T-helper 17 cell (primary cell): ENCODE measurements around the gene FHIT. TPM values are rescaled to one million over a fixed set of nuclear protein-coding genes. Genes with fewer than 3 reads are reported as not detected.

ENCODE experiments used
- ATAC-seq: fragments of 150-1000 bp; cut with Tn5 transposase; 2 replicates; pipeline ENCODE4 v1.10.0; 2021; ENCODE audit warnings: mild to moderate bottlenecking, moderate library complexity
- DNase-seq, 3 donors: peaks; one replicate each; pipeline versions ENCODE4 v3.0.0 to v3.0.0-alpha.2; 2020 to 2021
- H3K9me3 ChIP-seq: one replicate; pipeline ENCODE4 v1.7.0; 2013; ENCODE audit warnings: low read length, mild to moderate bottlenecking; ENCODE audit not compliant: control insufficient read depth, poor library complexity, severe bottlenecking
- H3K27ac Mint-ChIP-seq: one replicate; pipeline ENCODE4 v1.8.0; 2022; ENCODE audit warnings: mild to moderate bottlenecking, moderate library complexity, mixed read lengths
- H3K27me3 Mint-ChIP-seq: one replicate; pipeline ENCODE4 v1.8.0; 2022; ENCODE audit warnings: mixed read lengths
- H3K36me3 Mint-ChIP-seq: one replicate; pipeline ENCODE4 v1.8.0; 2022; ENCODE audit warnings: low read depth, mixed read lengths
- H3K4me1 Mint-ChIP-seq: one replicate; pipeline ENCODE4 v1.8.0; 2022; ENCODE audit warnings: mild to moderate bottlenecking, mixed read lengths
- H3K4me3 Mint-ChIP-seq: one replicate; pipeline ENCODE4 v1.8.0; 2022; ENCODE audit warnings: mild to moderate bottlenecking, moderate library complexity, mixed read lengths
- total RNA-seq, 4 donors: library from RNA in 2 of 4; stranded (reverse) in 2 of 4; gene quantifications; one replicate each; pipeline ENCODE4 v1.2.3 and lab custom pipeline; 2022 to 2026

FHIT gene
- total RNA-seq, 2 donors from 2014 or later: 18.8 to 28.6 TPM

DNA sequence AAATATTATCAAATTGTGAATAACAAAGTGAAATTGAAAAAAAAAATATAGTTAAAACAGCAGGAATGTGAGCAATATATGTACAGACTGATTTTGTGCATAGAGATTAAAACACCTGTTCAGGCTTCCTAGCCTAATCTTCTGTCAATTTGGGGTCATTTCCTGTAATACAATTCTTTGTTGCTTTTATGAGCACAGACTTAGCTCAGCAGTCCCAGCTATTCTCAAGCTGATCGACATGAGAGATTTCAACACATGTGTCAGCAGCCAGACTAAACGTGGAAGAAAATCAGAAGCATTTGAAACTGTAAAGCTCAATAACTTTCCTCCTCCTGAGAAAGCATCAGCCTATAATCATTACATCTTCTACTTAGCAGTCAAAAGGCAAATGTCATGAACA, 1.6 kb upstream of the FHIT start:
- no peak overlapping the region for H3K4me3 Mint-ChIP-seq

DNA sequence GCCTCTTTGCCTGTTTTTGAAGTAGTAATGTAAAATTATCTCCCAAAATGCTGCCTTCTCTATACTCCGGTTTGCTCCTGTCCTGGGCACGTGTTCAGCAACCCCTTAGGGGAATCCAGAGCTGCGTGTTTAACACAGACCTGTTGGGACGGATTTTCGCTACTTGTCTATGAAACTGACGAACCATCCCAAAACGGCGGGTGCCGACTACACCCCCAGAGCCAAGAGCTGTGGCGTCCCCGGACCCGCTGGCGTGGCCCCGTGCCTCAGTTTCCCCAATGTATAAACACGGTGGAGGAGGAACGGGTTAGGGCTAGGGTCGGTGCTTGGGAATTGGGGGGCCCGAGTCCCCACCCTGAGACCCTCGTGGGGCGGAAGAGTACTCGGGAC, 473 bp downstream of the FHIT start:
- H3K36me3 Mint-ChIP-seq: peaks cover 2% of the 10 kb centered on the region
- no peak for ATAC-seq

More for the DNA sequence above, 1.6 kb upstream of the FHIT start:
- H3K27ac Mint-ChIP-seq: no peak overlapping the region
- H3K36me3 Mint-ChIP-seq: no peaks in the 10 kb centered on the region
- no peaks in the 10 kb centered on the region for H3K9me3 ChIP-seq
- no peak for ATAC-seq
- DNase-seq: no peak
- peaks cover 27% of the 10 kb centered on the region for H3K27me3 Mint-ChIP-seq
- H3K4me1 Mint-ChIP-seq: peaks cover 16% of the 10 kb centered on the region

DNA sequence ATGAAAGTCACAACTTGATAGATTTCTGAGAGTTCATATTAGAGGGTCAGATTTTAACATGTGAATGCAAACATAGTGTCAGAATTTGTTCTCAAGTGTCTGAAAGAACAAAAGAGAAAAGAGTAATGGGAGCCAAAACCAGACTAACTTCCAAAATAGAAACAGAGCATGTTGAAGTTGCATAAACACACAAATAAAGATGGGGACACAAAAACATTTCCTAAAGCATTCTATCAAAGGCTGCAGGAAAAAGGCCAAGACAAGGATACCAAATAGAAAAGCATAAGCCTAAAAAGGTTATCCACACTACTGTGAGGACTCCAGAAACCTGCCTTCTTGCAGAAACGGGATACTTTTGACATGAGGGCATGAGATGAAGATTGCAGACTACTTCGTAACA, 2.8 kb downstream of the FHIT start:
- ATAC-seq (no peak), DNase-seq (no peak)
- H3K9me3 ChIP-seq: no peaks in the 10 kb centered on the region
- Mint-ChIP-seq H3K36me3 (peaks cover 5% of the 10 kb centered on the region), H3K27ac (no peak overlapping the region), H3K27me3 (peaks cover 38% of the 10 kb centered on the region), H3K4me1 (peaks cover 16% of the 10 kb centered on the region), H3K4me3 (no peak overlapping the region)

More for the DNA sequence above, 473 bp downstream of the FHIT start:
- Mint-ChIP-seq H3K4me1 (peaks cover 16% of the 10 kb centered on the region), H3K27me3 (peaks cover 27% of the 10 kb centered on the region), H3K27ac (peak overlapping the region; percentile 87), H3K4me3 (peak overlapping the region; percentile 92)
- DNase-seq: no peak
- no peaks in the 10 kb centered on the region for H3K9me3 ChIP-seq

DNA sequence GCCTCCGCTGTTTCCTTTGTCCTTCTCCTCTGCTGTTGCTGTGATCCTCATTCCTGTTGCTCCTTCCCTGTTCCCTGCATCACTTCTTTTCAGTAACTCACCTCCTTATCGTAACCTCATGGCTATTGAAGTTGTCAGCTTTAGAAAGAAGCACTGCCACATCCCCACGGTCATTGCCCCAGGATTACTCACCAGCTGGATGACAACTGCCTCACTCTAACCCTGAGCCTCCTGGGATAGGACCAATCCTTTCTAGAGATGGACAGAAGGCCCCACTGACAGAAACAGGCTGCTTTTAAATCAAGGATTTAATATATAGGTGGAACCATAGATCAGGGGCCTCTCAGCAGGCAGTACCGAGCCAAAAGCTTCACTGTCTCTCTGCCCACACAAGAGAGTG, 4.1 kb downstream of the FHIT start:
- H3K27me3 Mint-ChIP-seq: peaks cover 28% of the 10 kb centered on the region
- H3K4me3 Mint-ChIP-seq: no peak overlapping the region
- H3K4me1 Mint-ChIP-seq: peaks cover 15% of the 10 kb centered on the region
- peaks cover 5% of the 10 kb centered on the region for H3K36me3 Mint-ChIP-seq
- H3K9me3 ChIP-seq: no peaks in the 10 kb centered on the region
- ATAC-seq (no peak), DNase-seq (no peak)
- no peak overlapping the region for H3K27ac Mint-ChIP-seq

DNA sequence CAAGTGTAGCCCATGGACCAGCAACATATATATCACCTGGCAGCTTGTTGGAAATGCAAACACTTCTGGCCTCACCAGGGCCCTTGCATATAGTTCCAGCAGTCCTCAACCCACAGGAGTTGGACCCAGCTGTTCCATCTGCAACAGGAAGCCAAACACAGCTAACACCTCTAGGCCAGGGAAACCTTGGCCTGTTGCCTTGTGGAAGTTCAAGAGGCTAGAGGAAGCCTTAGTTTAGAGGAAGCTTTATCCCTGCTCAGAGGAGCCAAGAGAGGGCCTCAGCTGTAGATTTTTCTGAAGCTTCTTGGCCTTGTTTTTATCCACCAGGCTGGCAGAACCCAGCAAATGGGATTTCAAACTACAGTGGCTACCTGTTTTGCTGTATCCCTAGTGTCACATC, 11.4 kb downstream of the FHIT start:
- H3K9me3 ChIP-seq: no peaks in the 10 kb centered on the region
- H3K4me1 Mint-ChIP-seq: no peaks in the 10 kb centered on the region
- H3K36me3 Mint-ChIP-seq: peaks cover 3% of the 10 kb centered on the region
- H3K4me3 Mint-ChIP-seq: no peak overlapping the region
- peaks cover 17% of the 10 kb centered on the region for H3K27me3 Mint-ChIP-seq
- DNase-seq: no peak
- no peak overlapping the region for H3K27ac Mint-ChIP-seq
- no peak for ATAC-seq

DNA sequence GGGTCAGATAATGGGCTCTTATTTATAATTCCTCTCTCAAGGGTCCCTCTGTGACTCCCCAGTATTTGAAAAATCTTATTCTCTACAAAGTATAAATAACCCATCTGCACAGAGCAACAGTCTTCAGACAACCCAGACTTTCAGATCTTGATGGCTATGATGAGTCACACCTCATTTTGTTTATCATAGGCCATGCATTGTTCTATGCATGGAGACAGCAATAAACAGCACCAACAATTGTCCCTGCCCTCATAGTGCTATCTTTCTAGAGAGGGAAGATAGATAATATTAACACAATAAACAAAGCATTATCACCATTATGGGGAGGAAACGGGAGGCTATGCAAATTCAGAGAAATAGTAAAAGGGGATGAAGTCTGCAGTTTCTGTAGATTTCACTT, 13.4 kb downstream of the FHIT start:
- H3K4me3 Mint-ChIP-seq: no peak overlapping the region
- ATAC-seq: no peak
- no peaks in the 10 kb centered on the region for H3K36me3 Mint-ChIP-seq
- DNase-seq: no peak
- no peaks in the 10 kb centered on the region for H3K4me1 Mint-ChIP-seq
- no peaks in the 10 kb centered on the region for H3K27me3 Mint-ChIP-seq
- no peaks in the 10 kb centered on the region for H3K9me3 ChIP-seq
- H3K27ac Mint-ChIP-seq: no peak overlapping the region

DNA sequence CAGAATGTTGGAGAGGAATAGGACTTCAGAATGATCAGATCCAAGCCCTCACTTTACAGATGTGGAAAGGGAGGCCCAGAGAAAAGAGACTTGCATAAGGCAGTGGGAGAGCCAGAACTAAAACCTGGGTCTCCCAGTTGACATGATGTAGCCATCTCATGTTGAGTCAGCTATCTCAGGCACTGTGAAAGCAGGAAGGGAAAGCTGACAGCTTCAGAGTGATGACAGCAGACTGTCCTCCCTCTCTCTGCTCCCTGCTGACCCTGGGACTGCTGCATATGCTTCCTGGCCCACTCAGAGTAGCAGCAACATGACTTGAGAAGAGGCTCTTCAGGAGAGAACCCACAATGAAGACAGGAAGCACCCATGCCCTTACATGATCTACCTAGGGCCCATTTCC, 14.7 kb downstream of the FHIT start:
- peaks cover 1% of the 10 kb centered on the region for H3K36me3 Mint-ChIP-seq
- no peak overlapping the region for H3K4me3 Mint-ChIP-seq
- H3K27me3 Mint-ChIP-seq: no peaks in the 10 kb centered on the region

DNA sequence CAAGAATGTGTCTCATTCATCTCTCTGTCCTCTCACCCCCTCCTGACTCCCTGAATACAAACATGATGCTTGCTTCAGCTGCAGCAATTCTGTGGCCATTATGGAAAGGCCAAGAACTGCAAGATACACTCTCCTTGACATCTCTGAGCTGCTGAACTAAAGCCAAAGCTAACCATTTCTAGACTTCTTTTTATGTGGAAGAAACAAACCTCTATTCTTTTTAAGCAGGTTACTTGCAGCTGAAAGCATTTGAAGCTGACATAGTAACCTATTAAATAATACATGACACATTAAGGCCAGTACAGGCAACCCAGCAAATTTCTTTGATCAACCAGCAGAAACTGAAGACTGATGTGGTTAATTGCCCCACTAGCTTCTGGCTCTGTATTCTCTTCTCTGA, 17.5 kb downstream of the FHIT start:
- peaks cover 4% of the 10 kb centered on the region for H3K36me3 Mint-ChIP-seq
- ATAC-seq (no peak), DNase-seq (no peak)
- no peaks in the 10 kb centered on the region for H3K27me3 Mint-ChIP-seq
- no peak overlapping the region for H3K27ac Mint-ChIP-seq
- no peaks in the 10 kb centered on the region for H3K9me3 ChIP-seq
- H3K4me1 Mint-ChIP-seq: no peaks in the 10 kb centered on the region
- no peak overlapping the region for H3K4me3 Mint-ChIP-seq

More for the DNA sequence above, 14.7 kb downstream of the FHIT start:
- no peak for ATAC-seq
- Mint-ChIP-seq H3K4me1 (no peaks in the 10 kb centered on the region), H3K27ac (no peak overlapping the region)
- no peaks in the 10 kb centered on the region for H3K9me3 ChIP-seq
- DNase-seq: no peak

DNA sequence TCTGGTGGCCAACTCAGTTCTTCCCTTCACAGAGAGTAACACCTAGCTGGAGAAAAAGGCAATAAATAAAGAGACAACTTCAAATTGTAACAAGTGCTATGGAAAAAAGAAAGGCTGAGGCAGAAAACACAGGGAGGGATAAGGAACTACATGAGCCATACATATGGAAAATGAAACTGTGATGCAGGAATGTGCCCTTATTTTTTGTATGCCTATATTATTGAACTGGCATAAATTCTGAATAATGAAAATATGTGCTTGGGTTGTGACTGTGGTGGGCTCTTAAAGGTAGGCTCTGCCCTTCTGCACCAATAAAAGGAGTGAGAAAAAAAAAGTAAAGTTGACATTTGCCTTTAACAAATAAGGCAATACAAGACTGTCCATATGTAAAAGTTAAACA, 19.6 kb downstream of the FHIT start:
- Mint-ChIP-seq H3K4me3 (no peak overlapping the region), H3K4me1 (no peaks in the 10 kb centered on the region), H3K27me3 (no peaks in the 10 kb centered on the region), H3K36me3 (peaks cover 4% of the 10 kb centered on the region), H3K27ac (no peak overlapping the region)
- ATAC-seq: no peak
- H3K9me3 ChIP-seq: no peaks in the 10 kb centered on the region
- no peak for DNase-seq

DNA sequence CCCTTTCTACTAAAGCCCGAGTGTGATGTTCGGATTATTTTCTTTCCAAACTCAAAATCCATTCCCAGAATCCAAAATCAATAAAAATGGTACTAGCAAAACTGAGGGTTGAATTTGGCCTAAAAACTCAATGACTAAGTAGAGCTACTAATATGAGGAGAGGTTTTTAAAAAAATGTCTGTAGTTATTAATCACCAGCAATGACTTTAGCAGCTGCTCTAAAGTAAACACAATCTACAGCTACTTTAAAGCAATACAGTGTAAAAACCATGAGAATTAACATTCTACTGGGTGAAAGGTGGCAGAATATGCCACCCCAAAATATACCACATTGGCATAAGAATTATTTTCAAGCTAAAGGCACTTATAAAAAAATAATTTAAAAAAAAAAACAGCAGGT, 23.5 kb downstream of the FHIT start:
- ATAC-seq (no peak), DNase-seq (no peak)
- Mint-ChIP-seq H3K4me1 (no peaks in the 10 kb centered on the region), H3K27me3 (no peaks in the 10 kb centered on the region), H3K36me3 (peaks cover 4% of the 10 kb centered on the region), H3K4me3 (no peak overlapping the region), H3K27ac (no peak overlapping the region)
- H3K9me3 ChIP-seq: no peaks in the 10 kb centered on the region

DNA sequence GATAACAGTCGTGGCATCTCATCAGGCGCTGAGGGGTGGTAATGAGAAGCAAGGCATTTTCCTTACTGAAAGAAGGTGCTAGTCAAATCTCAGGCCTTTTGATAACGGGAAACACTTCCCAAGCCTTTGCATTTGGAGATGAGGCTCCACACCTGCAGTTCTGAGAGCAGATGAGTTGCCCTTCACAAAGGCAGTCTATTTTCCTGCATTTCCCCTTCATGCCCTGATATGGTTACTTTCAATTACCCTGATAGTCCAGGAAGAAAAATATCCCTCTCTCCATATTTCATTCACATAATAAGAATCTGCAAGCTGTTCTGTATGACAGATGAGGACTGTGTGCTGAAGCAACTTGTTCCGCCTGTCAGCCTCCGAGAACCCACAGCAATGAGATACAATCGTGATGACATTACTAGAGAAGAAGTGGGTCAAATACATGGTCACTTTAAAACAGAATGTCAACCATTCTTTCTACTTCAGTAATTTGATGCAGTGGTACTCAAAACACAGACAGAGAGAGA, 25.0 kb downstream of the FHIT start:
- H3K4me3 Mint-ChIP-seq: no peak overlapping the region
- no peaks in the 10 kb centered on the region for H3K4me1 Mint-ChIP-seq
- DNase-seq: no peak
- H3K36me3 Mint-ChIP-seq: no peaks in the 10 kb centered on the region
- H3K27me3 Mint-ChIP-seq: no peaks in the 10 kb centered on the region
- no peak overlapping the region for H3K27ac Mint-ChIP-seq
- ATAC-seq: no peak
- no peaks in the 10 kb centered on the region for H3K9me3 ChIP-seq

DNA sequence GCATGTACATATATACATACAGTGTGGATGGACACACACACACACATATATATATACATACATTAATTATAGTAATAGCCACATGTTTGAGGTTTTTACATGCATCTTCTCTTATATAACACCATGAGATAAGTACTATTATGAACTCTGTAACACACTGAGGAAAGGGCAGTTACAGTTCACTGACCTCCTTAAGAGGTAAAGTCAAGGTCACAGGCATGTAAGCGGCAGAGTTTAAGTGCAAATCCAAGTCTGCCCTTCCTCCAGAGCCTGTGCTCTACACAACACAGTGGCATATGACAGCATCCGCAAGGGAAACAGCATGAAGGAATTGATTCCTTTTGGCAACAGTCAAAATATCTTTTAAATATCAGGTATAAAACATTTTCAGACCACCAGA, 26.4 kb downstream of the FHIT start:
- H3K4me1 Mint-ChIP-seq: no peaks in the 10 kb centered on the region

DNA sequence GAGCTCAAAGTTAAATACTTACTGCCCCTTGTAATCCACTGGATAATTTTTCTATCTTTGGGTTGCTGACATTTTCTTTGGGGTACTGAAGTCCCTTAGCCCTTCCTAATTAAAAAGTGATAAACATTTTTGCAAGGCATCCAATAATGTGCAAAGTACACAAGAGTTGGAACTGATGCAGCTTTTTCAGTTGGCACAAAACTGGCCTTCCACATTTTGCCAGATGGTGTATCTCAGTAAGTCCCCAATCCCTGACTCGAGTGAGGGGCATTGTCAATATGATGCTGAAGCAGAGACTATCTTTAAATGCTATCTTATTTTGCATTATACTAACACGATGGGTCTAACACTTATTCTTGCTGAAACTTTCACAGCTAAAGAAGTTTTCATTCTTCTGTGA, 27.8 kb downstream of the FHIT start:
- ATAC-seq (no peak), DNase-seq (no peak)
- H3K36me3 Mint-ChIP-seq: no peaks in the 10 kb centered on the region
- H3K4me1 Mint-ChIP-seq: no peaks in the 10 kb centered on the region
- no peaks in the 10 kb centered on the region for H3K27me3 Mint-ChIP-seq
- no peaks in the 10 kb centered on the region for H3K9me3 ChIP-seq
- H3K27ac Mint-ChIP-seq: no peak overlapping the region
- no peak overlapping the region for H3K4me3 Mint-ChIP-seq

More for the DNA sequence above, 26.4 kb downstream of the FHIT start:
- Mint-ChIP-seq H3K36me3 (no peaks in the 10 kb centered on the region), H3K27me3 (no peaks in the 10 kb centered on the region), H3K27ac (no peak overlapping the region), H3K4me3 (no peak overlapping the region)
- no peaks in the 10 kb centered on the region for H3K9me3 ChIP-seq
- no peak for DNase-seq
- ATAC-seq: no peak

DNA sequence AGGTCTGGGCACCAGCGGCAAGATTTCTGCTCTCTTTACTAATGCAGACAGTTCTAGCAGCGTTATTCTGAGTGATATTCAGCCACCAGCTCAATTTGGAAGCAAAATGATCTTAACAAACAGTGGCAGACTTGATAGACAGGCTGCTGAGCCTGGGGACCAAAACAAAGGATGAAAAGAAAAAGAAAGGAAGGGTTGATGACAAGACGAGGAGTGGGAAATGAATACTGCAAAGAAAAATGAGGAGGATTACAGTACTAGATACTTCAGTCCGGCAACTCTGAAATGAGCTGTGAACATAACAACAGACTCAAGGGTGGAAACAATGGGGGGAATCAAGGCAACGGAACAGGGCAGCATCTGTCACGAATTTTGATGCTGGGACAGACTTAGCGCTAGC, 28.8 kb downstream of the FHIT start:
- no peaks in the 10 kb centered on the region for H3K9me3 ChIP-seq
- Mint-ChIP-seq H3K4me1 (no peaks in the 10 kb centered on the region), H3K4me3 (no peak overlapping the region), H3K36me3 (no peaks in the 10 kb centered on the region), H3K27me3 (no peaks in the 10 kb centered on the region), H3K27ac (no peak overlapping the region)
- ATAC-seq: no peak
- no peak for DNase-seq
